Activated T-cell treated with anti-CD3 and anti-CD28 coated beads for 1 hour (primary cell): ENCODE results near the gene ABTB2.
"Not testable (repeated sequence)": the region's sequence is repeated elsewhere in the genome, so short reads cannot be mapped to it uniquely, and the experiment has no call there.

Experiments
- DNase-seq: peaks from one replicate; pipeline ENCODE4 v3.0.0-alpha.2; 2020; ENCODE audit warnings: low read depth

The ABTB2 gene

GRCh38 chr11:34262531-34263081 lies 95.2 kb downstream of the ABTB2 start:
- no peak for DNase-seq

GRCh38 chr11:34261820-34262219 lies 96.0 kb downstream of the ABTB2 start:
- no peak for DNase-seq

- DNase-seq: no peak
These were observed 96.7 kb downstream of the ABTB2 start for GRCh38 chr11:34261095-34261494.

GRCh38 chr11:34260072-34260575 lies 97.7 kb downstream of the ABTB2 start:
- no peak for DNase-seq

GRCh38 chr11:34259087-34259486 lies 98.7 kb downstream of the ABTB2 start:
- DNase-seq: no peak

GRCh38 chr11:34256626-34257025 lies 101.2 kb downstream of the ABTB2 start:
- DNase-seq: no peak

GRCh38 chr11:34256150-34256549 lies 101.7 kb downstream of the ABTB2 start:
- no peak for DNase-seq

- no peak for DNase-seq
These were observed 102.7 kb downstream of the ABTB2 start for GRCh38 chr11:34255101-34255500.

GRCh38 chr11:34254011-34254410 lies 103.8 kb downstream of the ABTB2 start:
- no peak for DNase-seq

GRCh38 chr11:34252651-34253050 lies 105.2 kb downstream of the ABTB2 start:
- no peak for DNase-seq

- no peak for DNase-seq
These were observed 105.8 kb downstream of the ABTB2 start for GRCh38 chr11:34252015-34252414.

- no peak for DNase-seq
These were observed 106.2 kb downstream of the ABTB2 start for GRCh38 chr11:34251589-34251980.

GRCh38 chr11:34250732-34251588 lies 106.8 kb downstream of the ABTB2 start:
- DNase-seq: peak; percentile 57

GRCh38 chr11:34250211-34250610 lies 107.6 kb downstream of the ABTB2 start:
- no peak for DNase-seq

GRCh38 chr11:34249439-34249838 lies 108.4 kb downstream of the ABTB2 start:
- no peak for DNase-seq

- not testable (repeated sequence) for DNase-seq
These were observed 111.3 kb downstream of the ABTB2 start for GRCh38 chr11:34246511-34246910.

- no peak for DNase-seq
These were observed 112.8 kb downstream of the ABTB2 start for GRCh38 chr11:34245041-34245440.

- DNase-seq: no peak
These were observed 114.0 kb downstream of the ABTB2 start for GRCh38 chr11:34243600-34244464.

- no peak for DNase-seq
These were observed 115.7 kb downstream of the ABTB2 start for GRCh38 chr11:34242037-34242625.

GRCh38 chr11:34240150-34240494 lies 117.7 kb downstream of the ABTB2 start:
- DNase-seq: no peak

GRCh38 chr11:34239465-34240149 lies 118.2 kb downstream of the ABTB2 start:
- no peak for DNase-seq

GRCh38 chr11:34238966-34239365 lies 118.8 kb downstream of the ABTB2 start:
- DNase-seq: no peak
